ENCODE measurements around the gene KCNK1. TPM values are rescaled to one million over a fixed set of nuclear protein-coding genes. Genes with fewer than 3 reads are reported as not detected.

Gene KCNK1
- total and polyA plus RNA-seq, 3 donors from 2014 or later = 1.8 to 3.9 (median 2.0) TPM

- TF ChIP-seq CTCF (IDR thresholded peaks at IDR 0.05) (no peak), POLR2A (IDR thresholded peaks at IDR 0.05) (no peak)
- Histone ChIP-seq H3K27me3 (no peaks in the 10 kb centered on the region), H3K4me3 (no peak overlapping the region), H3K9me3 (no peaks in the 10 kb centered on the region), H3K36me3 (ENCODE audit: low read depth, missing control alignments) (no peaks in the 10 kb centered on the region), H3K4me1 (no peaks in the 10 kb centered on the region), H3K27ac (no peak overlapping the region)
- intact Hi-C loops (cut with DNase I; ENCODE audit: low total_unique reads) = no loop called here
- 50 to 56% methylated on average over 2 of the region's 2 CpGs for WGBS, 2 donors
- no peak for DNase-seq
Measured at GRCh38 chr1:233597489-233597901, 16.4 kb upstream of the KCNK1 start.

- H3K27ac ChIP-seq = no peak overlapping the region
- no peak overlapping the region for H3K4me3 ChIP-seq
- intact Hi-C loops (cut with DNase I; ENCODE audit: low total_unique reads) = no loop called here
- WGBS, 2 donors = 48 to 58% methylated on average over 8 of the region's 8 CpGs
- no peaks in the 10 kb centered on the region for H3K27me3 ChIP-seq
- H3K36me3 ChIP-seq (ENCODE audit: low read depth, missing control alignments) = no peaks in the 10 kb centered on the region
- TF ChIP-seq CTCF (IDR thresholded peaks at IDR 0.05) (no peak), POLR2A (IDR thresholded peaks at IDR 0.05) (no peak)
- DNase-seq = no peak
- no peaks in the 10 kb centered on the region for H3K9me3 ChIP-seq
- no peaks in the 10 kb centered on the region for H3K4me1 ChIP-seq
Measured at GRCh38 chr1:233598891-233599541, 14.9 kb upstream of the KCNK1 start.

- no peaks in the 10 kb centered on the region for H3K9me3 ChIP-seq
- no peaks in the 10 kb centered on the region for H3K27me3 ChIP-seq
- H3K4me1 ChIP-seq = no peaks in the 10 kb centered on the region
- intact Hi-C loops (cut with DNase I; ENCODE audit: low total_unique reads) = no loop called here
- 62 to 72% methylated on average over 5 of the region's 5 CpGs for WGBS, 2 donors
- TF ChIP-seq POLR2A (IDR thresholded peaks at IDR 0.05) = no peak
- H3K27ac ChIP-seq = no peak overlapping the region
- DNase-seq = no peak
- H3K36me3 ChIP-seq (ENCODE audit: low read depth, missing control alignments) = no peaks in the 10 kb centered on the region
- no peak overlapping the region for H3K4me3 ChIP-seq
Measured at GRCh38 chr1:233599542-233600073, 14.3 kb upstream of the KCNK1 start.

- Histone ChIP-seq H3K27ac (no peak overlapping the region), H3K36me3 (ENCODE audit: low read depth, missing control alignments) (no peaks in the 10 kb centered on the region), H3K9me3 (no peaks in the 10 kb centered on the region), H3K4me1 (no peaks in the 10 kb centered on the region), H3K4me3 (no peak overlapping the region), H3K27me3 (no peaks in the 10 kb centered on the region)
- 54 to 64% methylated on average over 1 of the region's 1 CpG for WGBS, 2 donors
- no peak for TF ChIP-seq CTCF (IDR thresholded peaks at IDR 0.05)
- no peak for TF ChIP-seq POLR2A (IDR thresholded peaks at IDR 0.05)
- intact Hi-C loops (cut with DNase I; ENCODE audit: low total_unique reads) = no loop called here
- DNase-seq = no peak
Measured at GRCh38 chr1:233600488-233600887, 13.4 kb upstream of the KCNK1 start.

DNA sequence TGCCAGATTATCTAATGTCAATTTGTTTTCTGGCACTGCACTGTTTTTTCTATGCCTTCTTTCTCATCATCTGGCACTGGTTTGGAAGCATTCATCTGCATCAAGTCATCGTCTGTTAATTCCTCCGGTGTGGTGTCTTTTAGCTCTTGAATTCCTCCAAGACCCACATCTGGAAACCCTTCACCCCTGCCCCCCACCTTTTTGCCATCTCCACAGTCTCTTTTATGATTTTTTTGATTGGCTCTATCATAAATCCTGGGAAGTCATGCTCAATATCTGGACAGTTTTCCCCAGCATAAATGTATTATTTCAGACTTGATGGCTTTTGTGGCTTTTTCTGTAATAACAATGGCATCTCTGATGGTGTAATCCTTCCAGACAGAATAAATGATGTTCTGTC is 10.4 kb upstream of the KCNK1 start:
- Histone ChIP-seq H3K27me3 (no peaks in the 10 kb centered on the region), H3K36me3 (ENCODE audit: low read depth, missing control alignments) (no peaks in the 10 kb centered on the region), H3K4me3 (no peak overlapping the region), H3K27ac (no peak overlapping the region), H3K9me3 (no peaks in the 10 kb centered on the region), H3K4me1 (no peaks in the 10 kb centered on the region)
- intact Hi-C loops (cut with DNase I; ENCODE audit: low total_unique reads) = no loop called here
- DNase-seq = no peak
- TF ChIP-seq POLR2A (IDR thresholded peaks at IDR 0.05) (no peak), CTCF (IDR thresholded peaks at IDR 0.05) (no peak)
- 89 to 100% methylated on average over 2 of the region's 2 CpGs for WGBS, 2 donors

Measured in testis (tissue), 3 donors.